ENCODE results near the gene KCNAB2. TPM values are rescaled to one million over a fixed set of nuclear protein-coding genes. Genes with fewer than 3 reads are reported as not detected.
"Not testable (repeated sequence)": the region's sequence is repeated elsewhere in the genome, so short reads cannot be mapped to it uniquely, and the experiment has no call there.

KCNAB2 gene
- total RNA-seq, 1 experiment from 2014 or later = 6.6 TPM

DNA sequence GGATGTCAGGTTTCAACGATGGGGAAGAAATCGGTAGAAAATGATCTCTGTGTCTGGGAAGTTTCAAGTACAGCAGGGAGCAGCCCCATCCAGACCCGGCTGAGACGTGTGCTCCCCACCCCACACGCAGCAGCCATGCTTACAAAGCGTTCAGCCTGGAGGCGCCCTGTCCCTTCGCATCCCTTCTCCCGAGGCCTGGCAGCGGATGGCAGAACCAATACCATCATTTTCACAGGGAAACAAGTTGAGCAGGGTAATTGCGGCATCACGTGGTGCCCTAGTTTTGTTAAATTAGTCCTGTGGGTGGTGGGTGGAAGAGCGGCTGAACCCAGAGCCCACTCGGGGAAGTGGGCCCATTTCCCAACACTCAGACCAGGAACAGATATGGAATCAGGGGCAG lies 23.9 kb downstream of the KCNAB2 start:
- in situ Hi-C loops (cut with HindIII; ENCODE audit: low pct_unique_long_range_greater_than_20kb, low sequenced_read_pairs) = no loop called here

DNA sequence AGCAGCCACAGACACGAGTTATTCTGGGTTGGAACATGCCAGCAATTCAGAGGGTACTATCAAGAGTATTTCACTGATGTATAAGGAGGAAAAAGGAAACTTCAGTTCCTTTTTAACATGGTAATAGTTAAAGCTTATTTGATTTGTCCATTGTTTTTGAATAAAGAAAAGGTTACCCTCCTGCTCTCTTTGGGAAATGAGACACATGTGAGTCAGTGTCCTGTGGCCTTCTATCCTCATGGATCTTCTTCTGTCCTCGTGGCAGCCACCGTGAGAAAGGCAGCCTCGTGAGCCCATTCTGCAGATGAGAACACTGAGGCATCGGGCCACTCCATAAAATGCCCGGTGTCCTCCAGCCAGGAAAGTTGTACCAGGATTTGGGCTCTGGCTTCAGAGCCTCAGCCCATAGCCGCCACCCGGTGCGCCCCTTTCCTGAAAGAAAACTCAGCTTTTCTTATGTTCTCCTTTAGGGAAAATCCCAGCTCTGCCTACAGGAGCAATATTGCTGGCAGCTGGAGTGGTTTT lies 24.8 kb downstream of the KCNAB2 start:
- in situ Hi-C loops (cut with HindIII; ENCODE audit: low pct_unique_long_range_greater_than_20kb, low sequenced_read_pairs) = no loop called here
- DNase-seq (ENCODE audit: low read depth) = no peak

More for the DNA sequence above, 23.9 kb downstream of the KCNAB2 start:
- no peak for DNase-seq (ENCODE audit: low read depth)

DNA sequence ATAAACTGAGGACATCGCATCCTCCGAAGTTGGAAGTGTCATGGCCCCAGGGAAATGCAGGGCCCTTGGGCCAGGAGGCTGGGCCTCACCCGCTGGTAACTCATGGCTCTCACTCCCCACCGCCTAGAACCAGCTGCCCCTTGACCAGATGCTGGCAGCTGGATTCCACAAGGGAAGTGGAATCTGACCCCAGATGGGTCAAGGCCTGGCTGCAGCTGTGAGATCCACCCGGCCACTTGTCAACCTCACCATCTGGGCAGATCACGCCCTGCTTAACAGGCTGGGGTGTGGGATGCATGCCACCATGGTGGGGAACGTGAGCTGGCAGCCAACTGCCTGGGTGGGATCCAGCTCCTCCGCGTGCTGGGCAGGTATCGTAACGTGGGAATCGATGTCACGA lies 25.5 kb downstream of the KCNAB2 start:
- no peak for DNase-seq (ENCODE audit: low read depth)
- in situ Hi-C loops (cut with HindIII; ENCODE audit: low pct_unique_long_range_greater_than_20kb, low sequenced_read_pairs) = no loop called here

DNA sequence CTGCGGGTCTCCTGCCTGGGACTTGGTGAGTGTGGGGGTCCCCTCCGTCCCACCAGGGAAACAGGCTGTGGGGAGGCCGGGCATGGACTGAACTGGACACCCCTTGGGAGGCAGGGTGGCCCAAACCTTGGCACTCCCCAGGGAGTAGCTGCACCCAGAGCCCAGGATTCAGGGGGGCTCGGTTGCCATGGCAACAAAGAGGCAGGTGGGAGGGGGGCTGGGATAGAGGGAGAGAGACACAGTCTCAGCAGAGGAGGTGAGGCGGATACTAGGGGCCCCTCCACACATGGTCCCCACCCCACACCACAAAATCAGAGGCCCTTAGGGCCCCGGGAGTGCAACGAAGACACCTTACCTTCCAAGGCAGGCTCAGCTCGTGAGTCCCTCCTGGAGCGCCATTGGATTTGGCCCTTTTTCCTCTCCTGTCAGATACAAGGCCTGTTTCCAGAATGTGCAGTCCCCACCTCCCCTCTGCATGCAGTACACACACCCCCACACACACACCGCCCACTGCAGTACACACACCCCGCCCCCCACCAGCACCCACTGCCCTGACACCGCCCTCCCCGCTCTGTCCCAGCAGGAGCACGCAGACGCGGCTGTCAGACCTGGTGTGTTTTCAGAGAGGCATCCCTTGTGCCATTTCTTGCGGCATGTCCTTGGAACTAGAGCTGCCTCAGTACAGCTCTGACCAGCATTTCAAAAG lies 27.2 kb downstream of the KCNAB2 start:
- no peak for DNase-seq (ENCODE audit: low read depth)
- in situ Hi-C loops (cut with HindIII; ENCODE audit: low pct_unique_long_range_greater_than_20kb, low sequenced_read_pairs) = no loop called here

DNA sequence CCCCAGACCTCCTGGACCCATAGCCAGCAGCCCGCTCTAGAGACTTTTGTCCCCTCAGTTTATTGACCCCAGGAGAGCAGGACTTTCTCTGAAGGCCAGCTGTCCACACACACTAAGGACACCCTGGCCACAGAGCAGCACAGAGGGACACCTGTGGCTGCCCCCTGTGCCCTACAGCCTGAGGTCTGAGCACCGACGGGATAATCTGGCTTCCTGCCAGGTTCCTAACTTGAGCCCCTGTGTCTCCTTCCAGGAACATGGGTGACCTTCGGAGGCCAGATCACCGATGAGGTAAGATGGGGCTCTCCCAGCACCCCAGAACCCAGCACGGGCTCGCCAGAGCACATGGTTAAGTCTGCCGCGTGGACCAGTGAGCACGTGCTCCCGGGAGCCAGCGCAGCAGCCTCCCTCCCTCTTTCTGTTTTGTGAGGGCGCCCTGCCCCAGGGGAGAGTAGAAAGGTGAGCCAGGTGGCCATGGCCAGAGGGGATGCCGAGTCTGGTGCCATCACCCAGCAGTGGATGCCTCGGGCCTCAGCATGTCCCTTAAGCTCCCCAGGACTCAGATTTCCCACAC lies 27.9 kb downstream of the KCNAB2 start:
- in situ Hi-C loops (cut with HindIII; ENCODE audit: low pct_unique_long_range_greater_than_20kb, low sequenced_read_pairs) = no loop called here
- no peak for DNase-seq (ENCODE audit: low read depth)

DNA sequence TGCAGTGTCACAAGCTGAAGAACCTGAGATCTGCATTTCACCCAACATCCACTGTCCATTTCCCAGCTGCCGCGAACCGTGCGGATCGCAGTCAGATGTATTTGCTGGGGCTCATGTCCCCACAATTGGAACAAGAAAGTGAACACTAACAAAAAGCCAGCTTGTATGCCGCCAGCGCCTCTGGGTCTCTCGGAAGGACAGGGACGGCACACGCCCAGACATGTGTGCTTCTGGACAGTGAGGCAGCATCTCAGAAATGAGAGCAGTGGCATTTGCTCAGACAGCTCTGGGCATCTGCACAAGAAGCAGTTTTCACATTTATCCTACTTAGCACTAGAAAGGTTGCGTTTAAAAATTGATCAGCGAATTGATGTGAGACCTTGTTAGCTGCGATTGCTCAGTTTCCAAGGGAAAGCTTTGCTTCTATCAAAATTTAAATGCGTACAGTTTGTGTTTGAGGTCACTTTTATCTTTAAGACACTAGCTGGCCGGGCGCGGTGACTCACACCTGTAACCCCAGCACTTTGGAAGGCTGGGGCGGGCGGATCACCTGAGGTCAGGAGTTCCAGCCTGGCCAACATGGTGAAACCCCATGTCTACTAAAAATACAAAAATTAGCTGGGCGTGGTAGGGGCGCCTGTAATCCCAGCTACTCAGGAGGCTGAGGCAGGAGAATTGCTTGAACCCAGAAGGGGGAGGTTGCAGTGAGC lies 28.7 kb downstream of the KCNAB2 start:
- no peak for DNase-seq (ENCODE audit: low read depth)
- in situ Hi-C loops (cut with HindIII; ENCODE audit: low pct_unique_long_range_greater_than_20kb, low sequenced_read_pairs) = no loop called here

DNA sequence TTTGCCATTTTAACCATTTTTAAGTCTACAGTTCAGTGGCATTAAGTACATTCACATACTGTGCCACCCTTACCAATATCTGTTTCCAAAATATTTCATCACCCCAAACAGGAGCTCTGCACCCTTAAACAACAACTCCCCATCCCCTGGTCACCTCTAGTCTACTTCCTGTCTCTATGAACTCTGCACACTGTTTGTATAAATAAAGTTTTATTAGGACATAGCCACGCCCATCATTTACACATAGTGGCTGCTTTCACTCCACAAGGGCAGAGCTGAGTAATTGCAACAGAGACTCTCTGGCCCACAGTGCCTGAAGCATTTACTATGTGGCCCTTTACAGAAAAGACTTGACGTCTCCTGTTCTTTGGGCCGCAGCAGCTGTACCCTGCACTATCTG lies 30.1 kb downstream of the KCNAB2 start:
- in situ Hi-C loops (cut with HindIII; ENCODE audit: low pct_unique_long_range_greater_than_20kb, low sequenced_read_pairs) = no loop called here
- DNase-seq (ENCODE audit: low read depth) = no peak

DNA sequence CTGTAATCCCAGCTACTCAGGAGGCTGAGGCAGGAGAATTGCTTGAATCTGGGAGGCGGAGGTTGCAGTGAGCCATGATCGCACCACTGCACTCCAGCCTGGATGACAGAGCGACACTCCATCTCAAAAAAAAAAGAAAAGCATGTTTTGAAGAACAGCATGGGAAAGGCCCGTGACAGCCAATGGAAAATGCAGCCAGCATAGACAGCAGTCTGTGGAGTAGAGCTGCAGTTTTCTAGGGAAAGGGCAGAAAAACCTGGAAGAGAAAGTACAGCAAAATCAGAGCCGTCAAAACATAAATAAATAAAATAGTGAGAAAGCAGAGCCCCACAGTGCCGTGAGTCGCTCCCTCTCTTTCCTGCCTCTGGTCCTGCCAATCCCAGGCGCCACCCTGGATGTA lies 31.4 kb downstream of the KCNAB2 start:
- DNase-seq (ENCODE audit: low read depth); in situ Hi-C loops (cut with HindIII; ENCODE audit: low pct_unique_long_range_greater_than_20kb, low sequenced_read_pairs): not testable (repeated sequence)

DNA sequence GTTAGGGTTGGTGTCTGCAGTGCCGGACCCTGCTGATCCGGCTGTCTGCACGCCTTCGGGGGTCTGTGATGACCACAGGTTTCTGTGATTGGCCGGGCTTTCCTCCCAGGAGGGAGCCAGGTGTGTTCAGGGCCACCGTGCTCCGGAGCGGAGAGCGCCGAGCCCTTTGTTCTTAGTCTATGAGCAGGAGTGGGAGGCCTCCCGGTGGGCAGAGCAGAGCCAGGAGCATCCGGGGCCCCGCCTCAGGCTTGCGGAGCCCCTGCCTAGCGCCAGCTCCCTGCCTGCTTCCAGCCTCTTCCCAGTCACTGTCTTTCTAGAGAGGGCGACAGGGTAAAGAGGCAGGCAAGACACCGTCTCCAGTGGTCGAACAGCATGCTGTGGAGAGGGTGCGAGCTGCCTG lies 31.8 kb downstream of the KCNAB2 start:
- in situ Hi-C loops (cut with HindIII; ENCODE audit: low pct_unique_long_range_greater_than_20kb, low sequenced_read_pairs) = no loop called here
- DNase-seq (ENCODE audit: low read depth) = no peak

DNA sequence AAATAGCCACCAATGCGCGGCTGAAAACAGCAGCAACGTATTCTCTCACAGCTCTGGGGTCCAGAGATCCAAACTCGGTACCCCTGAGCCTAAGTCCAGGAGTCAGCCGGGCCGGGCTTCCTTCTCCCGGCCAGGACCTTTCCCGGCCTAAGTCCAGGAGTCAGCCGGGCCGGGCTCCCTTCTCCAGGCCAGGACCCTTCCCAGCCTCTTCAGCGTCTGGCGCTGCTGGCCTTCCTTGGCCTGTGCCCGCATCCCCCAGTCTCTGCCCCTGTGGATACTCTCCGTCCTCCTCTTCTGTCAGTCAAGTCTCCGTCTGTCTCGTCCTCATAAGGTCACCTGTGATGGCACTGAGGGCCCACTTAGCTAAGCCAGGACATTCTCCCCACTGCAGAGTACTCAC lies 32.2 kb downstream of the KCNAB2 start:
- DNase-seq (ENCODE audit: low read depth) = no peak
- in situ Hi-C loops (cut with HindIII; ENCODE audit: low pct_unique_long_range_greater_than_20kb, low sequenced_read_pairs) = no loop called here

DNA sequence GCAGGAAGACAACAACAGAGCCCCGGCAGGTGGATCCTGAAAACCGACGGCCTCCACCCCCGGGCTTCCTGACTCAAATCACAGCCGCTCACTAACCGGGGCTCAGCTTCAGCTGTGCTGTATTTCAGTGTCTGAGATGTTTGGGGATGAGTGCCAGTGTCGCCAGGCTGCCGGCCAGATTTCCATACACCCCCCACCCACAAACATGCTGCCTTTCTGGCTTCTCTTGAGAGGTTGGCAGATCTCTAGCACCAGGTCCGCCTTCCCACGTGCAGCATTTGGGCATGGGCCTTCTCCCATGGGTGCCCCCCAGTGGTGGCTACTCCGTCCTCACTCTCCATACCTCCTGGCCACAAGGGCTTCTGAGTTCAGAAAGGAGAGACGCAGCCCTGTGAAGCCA lies 34.8 kb downstream of the KCNAB2 start:
- in situ Hi-C loops (cut with HindIII; ENCODE audit: low pct_unique_long_range_greater_than_20kb, low sequenced_read_pairs) = no loop called here
- no peak for DNase-seq (ENCODE audit: low read depth)

DNA sequence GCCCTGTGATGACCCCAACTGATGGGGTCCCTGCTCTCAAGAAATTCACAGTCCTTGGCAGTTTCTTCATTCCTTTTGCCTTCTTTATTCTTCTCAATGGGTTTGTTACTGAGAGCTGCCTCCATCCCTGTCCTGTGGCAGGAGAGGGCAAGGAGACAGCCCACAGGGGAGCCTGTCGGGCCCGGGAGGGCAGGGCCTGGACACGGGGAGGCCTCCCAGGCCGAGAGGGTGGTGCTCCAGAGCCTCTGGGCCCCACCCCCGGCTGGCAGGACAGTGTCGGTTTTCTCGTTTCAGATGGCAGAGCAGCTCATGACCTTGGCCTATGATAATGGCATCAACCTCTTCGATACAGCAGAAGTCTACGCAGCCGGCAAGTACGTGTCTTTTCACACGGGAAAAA lies 36.2 kb downstream of the KCNAB2 start:
- DNase-seq (ENCODE audit: low read depth) = no peak
- in situ Hi-C loops (cut with HindIII; ENCODE audit: low pct_unique_long_range_greater_than_20kb, low sequenced_read_pairs) = no loop called here

DNA sequence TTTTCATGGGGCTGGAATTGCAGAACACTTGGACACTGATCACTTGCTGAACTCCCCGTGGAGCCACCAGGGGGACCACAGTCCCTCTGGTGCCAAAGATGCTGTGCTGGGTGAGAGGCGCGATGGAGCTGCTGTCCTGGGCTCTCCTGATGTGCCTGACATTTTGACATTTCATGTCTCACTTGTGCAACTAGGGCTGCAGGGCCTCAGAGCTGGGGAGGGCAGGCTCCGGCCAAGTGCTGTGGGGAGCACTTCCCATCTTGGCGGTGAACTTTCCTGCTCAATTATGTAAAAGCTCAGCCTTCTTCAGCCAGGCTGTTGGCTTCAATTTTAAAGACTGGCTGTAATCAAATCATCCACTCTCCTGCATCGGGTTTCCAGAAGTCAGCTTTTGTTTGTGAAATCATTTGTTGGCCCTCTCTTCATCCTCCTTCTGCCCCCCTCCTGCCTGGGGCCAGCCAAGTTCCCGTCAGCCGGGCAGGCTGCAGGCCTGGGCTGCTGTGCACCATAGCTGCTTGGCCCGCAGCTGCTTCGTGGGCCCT lies 36.8 kb downstream of the KCNAB2 start:
- in situ Hi-C loops (cut with HindIII; ENCODE audit: low pct_unique_long_range_greater_than_20kb, low sequenced_read_pairs) = no loop called here
- no peak for DNase-seq (ENCODE audit: low read depth)

DNA sequence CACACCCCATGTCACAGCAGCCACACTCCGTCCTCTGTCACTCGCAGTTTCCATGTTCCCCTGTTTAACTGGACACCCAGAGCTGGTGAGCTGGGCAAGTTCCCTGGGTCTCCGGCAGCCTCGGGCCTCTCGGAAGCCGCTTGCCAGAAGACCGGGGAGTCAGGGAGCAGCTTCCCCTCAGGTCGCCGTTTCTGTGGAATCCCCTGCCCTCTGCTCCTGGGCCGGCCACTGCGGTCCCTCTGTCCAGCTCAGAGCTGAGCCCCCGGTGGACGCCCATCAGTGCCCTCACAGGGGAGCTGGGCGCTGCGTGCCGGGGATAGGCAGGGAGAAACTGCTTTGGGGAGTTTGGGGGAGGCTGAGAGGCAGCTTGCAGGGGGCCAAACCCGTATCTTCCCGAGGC lies 37.7 kb downstream of the KCNAB2 start:
- DNase-seq (ENCODE audit: low read depth) = no peak
- in situ Hi-C loops (cut with HindIII; ENCODE audit: low pct_unique_long_range_greater_than_20kb, low sequenced_read_pairs) = no loop called here

DNA sequence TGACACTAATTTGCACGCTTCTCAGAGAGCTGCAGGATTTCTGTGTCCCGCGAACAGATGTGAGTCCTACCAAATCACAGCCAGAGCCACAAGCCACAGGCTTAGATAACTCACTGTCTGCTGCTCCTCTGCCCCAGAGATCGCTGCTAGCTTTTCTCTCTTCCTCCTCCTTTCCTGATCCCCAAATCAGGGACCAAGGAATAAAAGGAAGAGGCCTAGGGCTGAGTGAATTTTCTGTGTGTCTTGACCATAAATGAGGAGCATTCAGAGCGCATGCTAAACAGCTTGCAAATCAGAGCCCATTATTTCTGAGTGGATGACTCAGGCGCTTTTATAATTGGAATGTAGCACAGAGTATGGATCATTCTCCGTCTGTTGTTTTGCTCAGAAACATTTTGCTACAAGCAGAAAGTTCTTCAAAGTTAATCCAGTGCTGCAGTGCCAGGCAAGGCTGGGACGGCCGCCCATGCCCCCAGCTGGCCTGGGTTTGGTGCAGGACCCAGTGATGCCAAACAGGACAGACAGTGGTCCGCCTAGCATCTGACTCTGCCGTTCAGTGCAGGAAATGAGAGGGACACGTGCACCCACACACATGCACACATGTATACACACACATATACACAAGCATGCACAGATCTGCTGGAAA lies 38.2 kb downstream of the KCNAB2 start:
- in situ Hi-C loops (cut with HindIII; ENCODE audit: low pct_unique_long_range_greater_than_20kb, low sequenced_read_pairs) = no loop called here
- no peak for DNase-seq (ENCODE audit: low read depth)

DNA sequence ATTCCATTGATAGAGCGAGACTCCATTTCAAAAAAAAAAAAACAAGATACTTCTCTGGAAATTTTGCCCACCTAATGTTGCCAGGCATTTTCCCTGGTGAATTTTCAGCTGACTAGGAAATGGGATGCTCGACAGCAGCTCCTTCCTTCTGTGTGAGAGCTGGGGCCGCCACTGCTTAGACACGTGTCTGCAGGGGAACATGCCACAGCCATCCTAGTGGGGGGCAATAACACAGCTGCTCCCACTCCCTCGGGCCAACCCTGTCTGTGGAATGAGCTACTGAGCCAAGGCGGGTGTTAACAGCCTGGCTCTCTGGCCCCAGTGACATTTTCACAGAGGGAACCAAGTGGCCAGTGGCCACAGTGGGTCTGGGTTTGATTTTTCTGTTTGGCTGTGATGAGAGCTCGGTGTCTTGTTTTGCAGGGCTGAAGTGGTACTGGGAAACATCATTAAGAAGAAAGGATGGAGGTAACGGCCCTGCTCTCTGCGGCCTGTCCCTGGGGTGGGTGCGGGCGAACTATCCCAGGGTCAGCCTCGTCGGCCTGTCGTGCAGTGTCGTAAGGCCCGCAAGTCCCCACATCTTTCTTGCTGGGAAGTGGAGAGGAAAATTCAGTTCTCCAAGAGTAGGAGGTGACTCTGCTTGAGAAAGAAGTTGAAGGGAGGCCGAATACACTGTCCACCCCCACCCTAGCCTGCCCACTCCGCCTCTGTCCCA lies 39.2 kb downstream of the KCNAB2 start:
- no peak for DNase-seq (ENCODE audit: low read depth)
- in situ Hi-C loops (cut with HindIII; ENCODE audit: low pct_unique_long_range_greater_than_20kb, low sequenced_read_pairs) = no loop called here

DNA sequence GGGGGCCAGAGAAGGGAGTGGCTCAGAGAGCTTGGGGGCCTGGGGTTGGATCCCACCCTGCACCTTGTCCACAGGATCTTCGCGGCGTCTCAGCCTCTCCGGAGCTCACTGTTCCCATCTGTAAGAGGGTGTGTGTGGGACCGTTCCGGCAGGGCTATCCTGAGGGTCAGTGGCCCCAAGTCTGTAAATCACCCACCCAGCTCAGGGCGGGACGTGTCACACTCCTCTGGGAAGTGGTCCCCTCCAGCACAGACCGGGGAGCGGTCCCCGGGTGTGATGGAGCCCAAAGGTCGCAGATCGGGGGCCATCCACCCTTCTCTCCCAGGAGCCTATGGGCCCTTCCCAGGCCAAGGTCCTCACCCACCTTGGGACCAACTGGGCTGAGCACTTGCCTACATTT lies 40.0 kb downstream of the KCNAB2 start:
- DNase-seq (ENCODE audit: low read depth) = no peak
- in situ Hi-C loops (cut with HindIII; ENCODE audit: low pct_unique_long_range_greater_than_20kb, low sequenced_read_pairs) = no loop called here

DNA sequence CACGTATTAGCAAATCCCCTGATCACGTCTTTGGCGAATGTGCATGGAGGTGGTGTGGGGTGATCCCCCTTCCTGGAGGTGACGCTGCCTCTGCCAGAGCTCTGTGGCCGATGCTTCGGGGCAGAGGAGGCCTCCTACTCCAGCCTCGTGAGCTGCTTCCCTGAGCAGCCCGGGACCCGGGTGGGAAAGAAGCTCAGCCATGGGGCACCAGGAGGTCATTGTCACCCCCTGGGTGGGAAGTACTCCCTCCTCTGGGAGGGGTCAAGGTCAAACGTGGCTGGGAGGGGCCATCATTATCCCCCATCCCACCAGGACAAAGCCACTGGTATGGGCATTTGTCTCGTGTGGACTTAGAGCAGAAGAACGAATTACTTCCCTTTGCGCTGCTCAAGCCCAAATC lies 40.7 kb downstream of the KCNAB2 start:
- DNase-seq (ENCODE audit: low read depth) = no peak
- in situ Hi-C loops (cut with HindIII; ENCODE audit: low pct_unique_long_range_greater_than_20kb, low sequenced_read_pairs) = no loop called here
